GM18868 (cell line): ENCODE data around the gene LDLRAD3.

Experiments used
- ATAC-seq: cut with Tn5 transposase; IDR thresholded peaks from one replicate; pipeline ENCODE4 v1.9.1; 2021; ENCODE audit warnings: mild to moderate bottlenecking, moderate library complexity; ENCODE audit not compliant: unreplicated experiment

LDLRAD3 gene

DNA sequence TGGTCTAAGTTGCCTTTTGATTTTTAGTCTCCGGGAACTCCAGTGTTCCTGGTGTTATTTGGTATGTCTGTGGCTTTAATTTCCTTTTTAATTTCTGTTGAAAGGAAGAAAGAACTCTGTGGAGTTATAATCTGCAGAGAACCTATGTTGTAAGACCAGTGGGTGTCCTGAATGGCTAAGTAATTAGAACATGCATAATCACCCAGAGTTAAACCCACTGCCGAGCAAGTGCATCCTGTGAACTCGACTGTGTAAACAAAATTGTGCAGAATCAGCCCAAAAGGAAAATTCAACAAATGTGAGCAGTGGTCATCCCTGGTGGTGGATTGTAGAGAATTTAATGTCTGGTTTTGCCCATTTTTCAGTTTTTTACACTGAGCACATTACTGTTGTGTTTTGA is 182.8 kb downstream of the LDLRAD3 start:
- ATAC-seq: no peak

DNA sequence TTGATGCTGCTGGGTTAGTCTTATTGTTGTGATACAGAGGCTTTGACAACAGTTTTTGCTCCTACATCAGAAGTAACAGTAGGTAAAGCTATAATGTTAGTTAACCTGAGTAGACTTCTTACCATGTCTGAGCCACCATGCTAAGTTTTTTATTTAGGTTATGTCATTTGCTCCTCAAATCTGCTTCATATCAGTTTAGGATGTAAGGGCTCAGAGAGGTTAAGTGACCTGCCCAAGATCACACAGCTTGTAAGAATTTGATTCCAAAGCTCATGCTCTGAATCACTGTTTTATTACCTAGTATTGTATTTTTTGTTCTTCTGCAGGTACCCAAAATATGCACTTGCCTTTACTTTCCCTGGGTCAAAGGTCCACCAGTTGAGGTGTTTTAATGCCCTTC is 183.7 kb downstream of the LDLRAD3 start:
- ATAC-seq: no peak

GRCh38 chr11:36129955-36130354 is 186.1 kb downstream of the LDLRAD3 start:
- no peak for ATAC-seq

GRCh38 chr11:36130401-36130800 is 186.5 kb downstream of the LDLRAD3 start:
- ATAC-seq: no peak

DNA sequence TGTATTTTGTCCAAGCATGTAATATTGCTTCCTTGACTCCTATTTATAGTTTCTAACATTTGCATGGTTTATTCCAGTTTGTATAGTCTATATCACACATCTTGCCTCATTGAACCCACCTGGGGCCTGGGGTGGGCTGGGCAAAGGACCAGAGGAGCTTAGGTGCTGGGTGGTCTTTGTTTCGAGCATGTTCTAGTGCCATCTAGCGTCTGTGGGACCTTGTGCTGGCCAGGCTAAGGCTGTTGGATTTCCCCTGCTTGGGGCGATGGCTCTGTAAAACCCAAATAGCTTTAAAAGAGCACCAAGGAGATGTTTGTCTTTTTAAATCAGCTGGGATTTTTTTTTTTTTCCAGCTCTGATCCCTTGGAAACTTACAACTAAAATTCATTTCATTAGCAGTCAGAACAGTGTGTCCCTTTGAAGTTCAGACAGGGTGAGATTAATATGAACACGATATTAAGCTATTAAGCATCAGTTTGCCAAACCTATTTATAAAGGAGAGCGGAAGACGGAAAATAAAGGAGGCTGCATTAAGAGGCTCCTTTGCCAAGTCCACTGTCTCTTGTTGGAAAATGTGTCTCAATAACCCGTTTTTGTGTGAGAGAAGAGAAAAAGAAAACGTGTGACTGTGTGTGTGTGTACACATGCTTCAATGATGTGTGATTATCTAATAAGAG is 188.0 kb downstream of the LDLRAD3 start:
- peak; percentile 49 for ATAC-seq

GRCh38 chr11:36132940-36133339 is 189.1 kb downstream of the LDLRAD3 start:
- no peak for ATAC-seq

DNA sequence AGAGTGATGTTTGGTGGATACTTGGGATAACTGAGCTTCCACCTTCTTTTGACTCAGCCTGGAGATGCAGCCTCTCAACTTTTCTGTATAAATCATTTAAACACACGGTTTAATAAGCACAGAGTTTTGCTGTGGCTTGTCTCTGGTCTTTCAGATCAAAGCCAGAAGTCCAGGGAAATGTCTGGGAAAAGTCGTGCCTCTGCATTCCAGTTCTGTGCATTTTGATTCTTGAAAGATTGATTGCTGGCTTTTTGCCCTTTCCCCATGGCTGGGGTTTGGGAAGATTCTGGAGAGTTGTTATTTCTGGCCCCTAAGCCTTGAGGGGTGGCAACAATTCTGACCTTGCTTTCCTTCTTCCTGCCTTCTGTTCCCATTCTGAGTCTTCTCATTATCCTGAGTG is 191.2 kb downstream of the LDLRAD3 start:
- ATAC-seq: no peak

GRCh38 chr11:36139767-36140166 is 195.9 kb downstream of the LDLRAD3 start:
- ATAC-seq: no peak

- no peak for ATAC-seq
Observed at GRCh38 chr11:36141196-36141953, 197.5 kb downstream of the LDLRAD3 start.

GRCh38 chr11:36141956-36142355 is 198.1 kb downstream of the LDLRAD3 start:
- ATAC-seq: no peak

DNA sequence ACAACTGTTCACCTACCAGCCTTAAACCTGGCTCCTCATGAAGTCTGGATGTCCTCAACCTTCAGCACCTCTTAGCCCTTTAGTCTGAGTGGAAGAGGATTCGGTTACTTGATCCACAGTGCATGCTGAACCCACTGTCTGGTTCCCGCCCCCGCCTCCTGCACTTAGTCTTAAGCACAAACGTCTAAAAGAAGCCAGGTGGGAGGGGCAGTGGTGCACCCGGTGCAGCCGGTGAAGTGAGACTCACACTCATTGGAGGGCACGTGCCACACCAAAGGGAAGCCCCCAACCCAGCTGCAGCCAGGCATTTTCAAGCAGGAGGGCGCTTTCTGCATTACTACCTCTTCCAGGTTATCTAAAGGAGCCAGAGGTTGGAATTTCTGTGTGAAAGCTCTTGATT is 198.6 kb downstream of the LDLRAD3 start:
- ATAC-seq: no peak

DNA sequence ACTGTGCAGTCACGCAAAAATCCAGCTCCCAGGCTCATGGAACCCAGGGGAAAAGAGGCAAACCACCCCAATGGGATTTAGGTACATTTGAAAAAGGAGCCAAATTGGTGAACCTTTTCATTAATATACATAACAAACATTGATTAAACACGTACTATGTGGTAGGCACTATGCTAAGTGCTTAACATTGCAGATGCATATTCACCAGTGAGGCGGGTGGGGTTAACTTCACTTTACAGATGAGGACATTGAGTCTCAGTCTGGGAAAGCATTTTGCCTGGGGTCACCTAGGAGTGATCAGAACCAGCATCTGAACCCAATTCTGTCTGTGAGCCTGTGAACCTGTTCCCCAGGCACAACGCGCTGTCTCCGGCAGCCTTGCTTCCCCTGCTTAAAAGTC is 199.0 kb downstream of the LDLRAD3 start:
- ATAC-seq: no peak

GRCh38 chr11:36146437-36146836 is 202.6 kb downstream of the LDLRAD3 start:
- no peak for ATAC-seq

- ATAC-seq: no peak
Observed at GRCh38 chr11:36147491-36147890, 203.6 kb downstream of the LDLRAD3 start.

DNA sequence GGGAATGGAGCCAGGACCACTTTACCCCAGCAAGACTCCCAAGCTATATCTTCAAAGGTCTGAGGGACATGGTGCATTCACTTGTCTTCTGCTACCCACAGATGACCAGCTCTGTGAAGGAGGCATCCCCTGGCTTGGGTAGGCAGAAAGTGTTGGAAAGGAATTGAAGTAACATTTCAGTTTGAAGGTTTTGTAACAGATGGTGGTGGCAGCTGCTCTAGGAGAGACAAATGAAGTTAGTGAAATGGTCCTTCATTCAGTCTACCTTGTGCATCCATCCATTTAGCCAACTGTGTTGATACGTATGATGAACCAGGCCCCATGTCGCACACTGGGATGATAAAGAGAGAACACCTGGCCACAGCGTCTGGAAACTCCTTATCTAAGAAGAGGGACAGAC is 204.8 kb downstream of the LDLRAD3 start:
- no peak for ATAC-seq

- ATAC-seq: peak; percentile 98
Observed at GRCh38 chr11:36149538-36150242, 205.8 kb downstream of the LDLRAD3 start.

DNA sequence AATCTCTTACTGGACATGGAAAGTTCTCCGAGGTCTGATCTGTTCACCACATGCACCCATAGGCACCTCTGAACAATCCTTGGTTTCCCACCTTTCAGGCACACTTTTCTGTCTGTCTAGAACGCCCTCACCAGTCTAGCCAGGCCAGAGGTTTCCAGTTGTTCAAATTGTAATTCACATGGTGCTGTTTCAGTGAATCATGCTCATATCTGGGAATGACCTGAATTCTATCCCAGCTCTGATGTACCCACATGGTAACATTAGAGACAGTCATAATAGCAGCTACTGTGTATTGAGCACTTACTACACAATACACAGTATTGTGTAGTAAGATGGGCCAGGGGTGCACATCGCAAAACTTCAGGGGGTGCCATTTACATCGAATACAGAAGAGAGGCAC is 207.1 kb downstream of the LDLRAD3 start:
- no peak for ATAC-seq

- no peak for ATAC-seq
Observed at GRCh38 chr11:36151933-36152580, 208.2 kb downstream of the LDLRAD3 start.

GRCh38 chr11:36153551-36153950 is 209.7 kb downstream of the LDLRAD3 start:
- no peak for ATAC-seq

- ATAC-seq: no peak
Observed at GRCh38 chr11:36155124-36155561, 211.3 kb downstream of the LDLRAD3 start.

DNA sequence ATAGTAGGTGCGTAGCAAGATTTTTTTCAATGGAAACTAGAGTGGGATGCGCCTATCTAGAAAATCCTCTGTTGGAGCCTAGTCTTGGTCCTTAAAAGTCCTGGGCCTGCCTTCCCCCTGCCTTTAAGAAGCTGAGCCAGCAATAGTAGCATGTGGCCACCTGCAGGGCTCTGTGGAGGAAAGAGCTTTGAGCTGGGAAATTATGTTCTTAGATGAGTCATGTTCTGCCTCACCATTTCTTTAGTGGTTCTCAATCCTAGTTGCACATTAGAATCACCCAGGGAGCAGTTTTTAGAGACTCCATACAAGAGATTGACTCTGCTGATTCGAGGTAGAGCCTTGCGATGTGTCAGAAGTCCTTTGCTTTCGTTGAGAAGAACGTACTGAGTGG is 211.9 kb downstream of the LDLRAD3 start:
- ATAC-seq: no peak
